ENCODE data around the gene ANKRD23. TPM values are rescaled to one million over a fixed set of nuclear protein-coding genes. Genes with fewer than 3 reads are reported as not detected.

Gene ANKRD23
- total and polyA plus RNA-seq, 12 donors: 0.96 to 40.0 (median 14.5) TPM

DNA sequence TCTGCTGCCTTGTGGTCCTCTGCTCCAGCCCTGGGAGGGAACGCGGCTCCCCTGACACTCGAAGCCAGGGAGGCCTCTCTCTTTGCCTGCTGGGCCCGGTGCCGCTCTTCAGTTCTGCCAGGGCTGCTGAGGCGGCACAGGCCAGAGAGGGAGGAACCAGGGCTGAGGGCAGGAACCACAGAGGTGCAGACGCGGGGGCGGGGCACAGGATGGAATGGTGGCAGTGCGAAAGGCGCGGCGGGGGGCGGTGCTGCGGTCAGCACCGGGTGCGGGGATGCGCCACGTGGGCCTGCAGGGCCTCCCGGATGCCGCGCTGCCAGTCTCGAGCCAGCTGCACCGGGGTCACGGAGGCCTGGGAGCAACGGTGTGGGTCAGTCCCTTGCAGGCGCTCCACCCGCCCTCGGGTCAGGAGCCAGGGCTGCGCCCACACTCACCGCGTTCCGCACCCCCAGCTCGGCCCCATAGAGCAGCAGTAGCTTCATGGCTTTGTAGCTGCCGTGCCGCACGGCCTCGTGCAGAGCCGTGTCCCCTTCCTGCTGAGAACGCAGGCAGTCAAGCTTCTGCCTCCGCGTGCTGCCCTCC is 4.4 kb downstream of the ANKRD23 start:
- TF ChIP-seq, protein P1, sequence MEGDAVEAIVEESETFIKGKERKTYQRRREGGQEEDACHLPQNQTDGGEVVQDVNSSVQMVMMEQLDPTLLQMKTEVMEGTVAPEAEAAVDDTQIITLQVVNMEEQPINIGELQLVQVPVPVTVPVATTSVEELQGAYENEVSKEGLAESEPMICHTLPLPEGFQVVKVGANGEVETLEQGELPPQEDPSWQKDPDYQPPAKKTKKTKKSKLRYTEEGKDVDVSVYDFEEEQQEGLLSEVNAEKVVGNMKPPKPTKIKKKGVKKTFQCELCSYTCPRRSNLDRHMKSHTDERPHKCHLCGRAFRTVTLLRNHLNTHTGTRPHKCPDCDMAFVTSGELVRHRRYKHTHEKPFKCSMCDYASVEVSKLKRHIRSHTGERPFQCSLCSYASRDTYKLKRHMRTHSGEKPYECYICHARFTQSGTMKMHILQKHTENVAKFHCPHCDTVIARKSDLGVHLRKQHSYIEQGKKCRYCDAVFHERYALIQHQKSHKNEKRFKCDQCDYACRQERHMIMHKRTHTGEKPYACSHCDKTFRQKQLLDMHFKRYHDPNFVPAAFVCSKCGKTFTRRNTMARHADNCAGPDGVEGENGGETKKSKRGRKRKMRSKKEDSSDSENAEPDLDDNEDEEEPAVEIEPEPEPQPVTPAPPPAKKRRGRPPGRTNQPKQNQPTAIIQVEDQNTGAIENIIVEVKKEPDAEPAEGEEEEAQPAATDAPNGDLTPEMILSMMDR (IDR thresholded peaks at IDR 0.05): no peak
- Histone ChIP-seq H3K4me3 (peak overlapping the region in 1 of 10 donors; percentile 18), H3K27me3 (no peaks in the 10 kb centered on the region), H3K4me1 (peaks cover 0 to 51% (median 14%) of the 10 kb centered on the region in 9 donors), H3K36me3 (peaks cover 0 to 65% (median 0%) of the 10 kb centered on the region in 9 donors), H3K27ac (no peak overlapping the region), H3K9me3 (no peaks in the 10 kb centered on the region)
- intact Hi-C loops (cut with DNase I): no loop called here
- DNase-seq (peak in 1 of 2 donors; percentile 57), ATAC-seq (peak in 3 of 8 donors; percentile 16 to 35 (median 28))
- 44 to 54% methylated on average over 40 to 42 of the region's 42 CpGs for WGBS, 2 donors

DNA sequence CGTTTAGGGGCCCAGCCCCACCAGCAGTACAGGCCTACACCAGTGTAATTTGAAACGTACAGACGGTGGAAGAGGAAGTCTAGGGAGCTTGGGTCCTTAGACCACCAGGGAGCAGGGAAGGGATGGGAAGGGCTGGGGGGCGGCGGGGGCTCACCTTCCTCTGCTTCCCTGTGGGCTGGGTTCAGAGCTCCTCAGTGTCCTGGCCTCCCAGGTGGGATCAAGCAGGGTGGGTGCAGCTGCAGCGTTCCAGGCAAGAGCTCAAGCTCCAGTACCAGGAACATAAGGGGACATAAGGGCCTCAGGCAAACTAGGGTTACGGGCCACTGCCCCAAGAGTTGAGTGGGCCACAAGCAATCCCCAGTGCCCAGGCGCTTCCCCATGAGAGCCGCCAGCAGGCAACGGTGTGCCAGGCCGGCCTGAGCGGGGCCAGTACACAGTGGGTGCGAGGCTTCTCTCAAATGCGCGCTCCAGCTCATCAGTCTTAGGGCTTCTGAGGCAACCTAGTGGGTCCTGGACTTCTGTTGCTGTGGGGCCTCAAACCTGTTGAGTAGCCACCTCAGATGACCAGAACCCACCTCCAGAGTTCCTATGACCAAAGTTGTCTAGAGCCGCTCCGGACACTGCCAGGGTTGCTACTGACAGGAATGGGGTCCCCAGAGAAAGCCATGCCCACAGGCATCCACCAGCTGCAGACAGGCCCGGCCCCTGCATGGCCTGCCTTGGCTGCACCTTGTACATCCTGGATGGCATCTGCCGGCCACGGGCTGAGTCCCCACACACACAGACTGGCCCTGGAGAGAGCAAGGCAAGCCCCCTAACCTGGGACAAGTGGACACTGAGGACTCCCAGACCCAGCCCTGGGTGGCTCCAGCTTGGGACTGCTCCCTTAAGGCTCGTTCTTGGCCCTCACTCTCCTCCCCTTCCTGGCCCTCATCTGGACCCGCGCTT is 5.2 kb downstream of the ANKRD23 start:
- Histone ChIP-seq H3K9me3 (no peaks in the 10 kb centered on the region), H3K4me3 (no peak overlapping the region), H3K27ac (no peak overlapping the region), H3K4me1 (peaks cover 0 to 45% (median 14%) of the 10 kb centered on the region in 9 donors), H3K27me3 (no peaks in the 10 kb centered on the region), H3K36me3 (peaks cover 0 to 72% (median 0%) of the 10 kb centered on the region in 9 donors)
- WGBS, 2 donors: 88 to 90% methylated on average over 23 of the region's 23 CpGs
- TF ChIP-seq, protein P1 (IDR thresholded peaks at IDR 0.05): no peak
- ATAC-seq (peak in 1 of 8 donors; percentile 5), DNase-seq (no peak)
- intact Hi-C loops (cut with DNase I): no loop called here

DNA sequence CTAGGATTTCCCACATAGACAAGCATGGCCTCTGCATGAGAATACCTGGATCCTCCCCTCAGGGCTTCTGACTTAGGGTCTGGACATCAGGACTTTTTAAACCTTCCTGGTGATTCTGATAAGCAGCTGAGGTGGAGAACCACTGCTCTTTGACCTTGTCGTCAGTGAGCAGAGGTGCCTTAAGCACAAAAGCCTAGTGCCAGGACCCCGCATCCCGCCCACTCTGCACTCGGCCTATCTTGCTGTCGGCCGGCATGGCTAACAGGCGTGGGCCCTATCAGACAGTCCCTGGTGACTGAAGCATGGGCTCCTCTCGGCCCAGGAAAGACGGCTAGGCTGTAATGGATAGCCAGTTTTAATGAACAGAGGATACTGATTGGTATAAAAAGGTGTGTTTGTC is 6.2 kb downstream of the ANKRD23 start:
- no peaks in the 10 kb centered on the region for H3K9me3 ChIP-seq
- DNase-seq (no peak), ATAC-seq (no peak)
- H3K4me3 ChIP-seq: no peak overlapping the region
- H3K27me3 ChIP-seq: no peaks in the 10 kb centered on the region
- peaks cover 3 to 42% (median 21%) of the 10 kb centered on the region in 9 donors for H3K4me1 ChIP-seq
- 86 to 89% methylated on average over 9 of the region's 9 CpGs for WGBS, 2 donors
- TF ChIP-seq, protein P1 (IDR thresholded peaks at IDR 0.05): no peak
- H3K27ac ChIP-seq: no peak overlapping the region
- H3K36me3 ChIP-seq: peaks cover 0 to 83% (median 7%) of the 10 kb centered on the region in 9 donors
- intact Hi-C loops (cut with DNase I): no loop called here

DNA sequence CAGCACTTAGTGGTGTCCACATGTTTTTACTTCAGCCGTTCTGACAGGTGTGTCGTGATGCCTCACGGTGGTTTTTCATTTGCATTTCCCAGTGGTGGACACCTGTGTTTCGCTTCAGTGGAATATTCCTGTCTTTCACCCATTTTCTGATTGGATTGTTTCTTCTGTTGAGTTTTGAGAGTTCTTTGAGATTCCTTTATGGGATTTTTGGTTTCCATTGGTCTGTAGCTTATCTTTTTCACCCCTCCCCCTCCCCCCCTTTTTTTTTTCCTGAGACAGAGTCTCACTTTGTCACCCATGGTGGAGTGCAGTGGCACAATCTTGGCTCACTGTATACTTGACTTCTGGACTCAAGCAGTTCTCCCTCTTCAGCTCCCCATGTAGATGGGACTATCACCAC is 8.0 kb downstream of the ANKRD23 start:
- H3K4me1 ChIP-seq: peaks cover 3 to 51% (median 21%) of the 10 kb centered on the region in 9 donors
- H3K4me3 ChIP-seq: no peak overlapping the region
- H3K27ac ChIP-seq: no peak overlapping the region
- H3K9me3 ChIP-seq: no peaks in the 10 kb centered on the region
- DNase-seq: no peak
- no peaks in the 10 kb centered on the region for H3K27me3 ChIP-seq
- intact Hi-C loops (cut with DNase I): no loop called here
- TF ChIP-seq, protein P1 (IDR thresholded peaks at IDR 0.05): no peak
- no peak for ATAC-seq
- peaks cover 0 to 97% (median 13%) of the 10 kb centered on the region in 9 donors for H3K36me3 ChIP-seq
- WGBS, 2 donors: 85 to 94% methylated on average over 4 of the region's 4 CpGs
